Right atrium auricular region (tissue), 2 donors: ENCODE data around the gene TSPAN9. TPM values are rescaled to one million over a fixed set of nuclear protein-coding genes. Genes with fewer than 3 reads are reported as not detected.

Source experiments
- DNase-seq: peaks from one replicate; pipeline ENCODE4 v3.0.0-alpha.2; 2019; ENCODE audit warnings: low spot score
- H3K27ac ChIP-seq, 2 donors: fragments of 200-600 bp; sonication (generic); 1 replicate in 1 of 2; 2 replicates in 1 of 2; pipeline ENCODE4 v1.5.1; 2016 to 2019
- H3K27me3 ChIP-seq, 2 donors: fragments of 200-600 bp; sonication (generic); one replicate each; pipeline versions ENCODE4 v1.5.1 to v1.6.0; 2017 to 2019
- H3K36me3 ChIP-seq: fragments of 200-600 bp; sonication (generic); one replicate; pipeline ENCODE4 v1.5.1; 2016
- H3K4me1 ChIP-seq, 2 donors: fragments of 200-600 bp; sonication (generic); one replicate each; pipeline versions ENCODE4 v1.5.1 to v1.6.0; 2017 to 2019
- H3K4me3 ChIP-seq, 2 donors: fragments of 200-600 bp; sonication (generic); 1 replicate in 1 of 2; 2 replicates in 1 of 2; pipeline ENCODE4 v1.5.1; 2017 to 2019; ENCODE audit warnings: mild to moderate bottlenecking in 1 of 2, moderate library complexity in 1 of 2
- H3K9me3 ChIP-seq, 2 donors: fragments of 200-600 bp; sonication (generic); one replicate each; pipeline ENCODE4 v1.5.1; 2019
- CTCF ChIP-seq, 2 donors: fragments of 200-600 bp; sonication (generic); IDR thresholded peaks; one replicate each; pipeline ENCODE4 v1.5.1; 2019; ENCODE audit warnings: antibody characterized with exemption in 2 of 2
- total RNA-seq, 2 donors: library from RNA; depleted of rRNA; stranded (reverse); fragments of >200 nt; gene quantifications; one replicate each; pipeline ENCODE4 v1.1.0, GENCODE V29; 2016

The TSPAN9 gene
- total RNA-seq, 2 donors from 2014 or later = 103 to 185 TPM

- no peaks in the 10 kb centered on the region for H3K27me3 ChIP-seq
- H3K4me3 ChIP-seq = peak overlapping the region; percentile 45 to 55
- H3K9me3 ChIP-seq = no peaks in the 10 kb centered on the region
- no peak for DNase-seq
- H3K36me3 ChIP-seq = no peaks in the 10 kb centered on the region
- H3K27ac ChIP-seq = peak overlapping the region; percentile 85 to 94
- TF ChIP-seq CTCF (IDR thresholded peaks at IDR 0.05) = no peak
- peaks cover 0 to 59% of the 10 kb centered on the region in 2 donors for H3K4me1 ChIP-seq
Measured at GRCh38 chr12:3200814-3201233, 123.6 kb downstream of the TSPAN9 start.

- H3K9me3 ChIP-seq = no peaks in the 10 kb centered on the region
- no peak for DNase-seq
- no peaks in the 10 kb centered on the region for H3K36me3 ChIP-seq
- no peaks in the 10 kb centered on the region for H3K27me3 ChIP-seq
- peak overlapping the region; percentile 45 to 55 for H3K4me3 ChIP-seq
- H3K4me1 ChIP-seq = peaks cover 0 to 66% of the 10 kb centered on the region in 2 donors
- no peak for TF ChIP-seq CTCF (IDR thresholded peaks at IDR 0.05)
- H3K27ac ChIP-seq = peak overlapping the region; percentile 85 to 94
Measured at GRCh38 chr12:3201339-3202051, 124.3 kb downstream of the TSPAN9 start.

GRCh38 chr12:3202096-3202495, 124.9 kb downstream of the TSPAN9 start:
- H3K36me3 ChIP-seq = no peaks in the 10 kb centered on the region
- H3K27ac ChIP-seq = peak overlapping the region; percentile 85 to 94
- H3K9me3 ChIP-seq = no peaks in the 10 kb centered on the region
- peak overlapping the region; percentile 45 to 55 for H3K4me3 ChIP-seq
- peaks cover 0 to 72% of the 10 kb centered on the region in 2 donors for H3K4me1 ChIP-seq
- H3K27me3 ChIP-seq = no peaks in the 10 kb centered on the region
- TF ChIP-seq CTCF (IDR thresholded peaks at IDR 0.05) = no peak
- DNase-seq = no peak

- TF ChIP-seq CTCF (IDR thresholded peaks at IDR 0.05) = peak; percentile 96 to 97
- peak; percentile 73 for DNase-seq
- Histone ChIP-seq H3K4me1 (peaks cover 0 to 80% of the 10 kb centered on the region in 2 donors), H3K36me3 (no peaks in the 10 kb centered on the region), H3K27ac (peak overlapping the region; percentile 85 to 94), H3K9me3 (no peaks in the 10 kb centered on the region), H3K4me3 (peak overlapping the region in 1 of 2 donors; percentile 55), H3K27me3 (no peaks in the 10 kb centered on the region)
Measured at GRCh38 chr12:3202734-3203446, 125.7 kb downstream of the TSPAN9 start.

GRCh38 chr12:3203713-3204112, 126.5 kb downstream of the TSPAN9 start:
- Histone ChIP-seq H3K4me3 (peak overlapping the region in 1 of 2 donors; percentile 55), H3K27ac (peak overlapping the region; percentile 85 to 94), H3K36me3 (no peaks in the 10 kb centered on the region), H3K27me3 (no peaks in the 10 kb centered on the region), H3K4me1 (peaks cover 0 to 87% of the 10 kb centered on the region in 2 donors), H3K9me3 (no peaks in the 10 kb centered on the region)
- TF ChIP-seq CTCF (IDR thresholded peaks at IDR 0.05) = no peak
- no peak for DNase-seq
